Right lobe of liver (tissue), 6 donors: ENCODE data around the gene KRTAP5-7. TPM values are rescaled to one million over a fixed set of nuclear protein-coding genes. Genes with fewer than 3 reads are reported as not detected.

Experiments used
- ATAC-seq, 4 donors: fragments of 200-7000 bp; cut with Tn5 transposase; one replicate each; pipeline ENCODE4 v1.9.1; 2020; ENCODE audit warnings: mild to moderate bottlenecking in 4 of 4, moderate library complexity in 4 of 4
- DNase-seq, 3 donors: peaks; one replicate each; pipeline ENCODE4 v3.0.0-alpha.2; 2020
- H3K27ac ChIP-seq, 3 donors: fragments of 200-600 bp; one replicate each; pipeline ENCODE4 v1.8.0; 2022
- H3K27me3 ChIP-seq, 2 donors: fragments of 200-600 bp; one replicate each; pipeline ENCODE4 v1.8.0; 2022
- H3K36me3 ChIP-seq, 4 donors: fragments of 200-600 bp; sonication (generic) in 1 of 4; one replicate each; pipeline versions ENCODE4 v1.5.1 to v1.8.0; 2017 to 2022; ENCODE audit warnings: control low read depth in 1 of 4
- H3K4me1 ChIP-seq, 4 donors: fragments of 200-600 bp; sonication (generic) in 1 of 4; one replicate each; pipeline versions ENCODE4 v1.5.1 to v1.8.0; 2017 to 2022; ENCODE audit warnings: control low read depth in 1 of 4
- H3K4me3 ChIP-seq, 3 donors: fragments of 200-600 bp; one replicate each; pipeline ENCODE4 v1.8.0; 2022
- H3K9me3 ChIP-seq, 4 donors: fragments of 200-600 bp; sonication (generic) in 1 of 4; one replicate each; pipeline versions ENCODE4 v1.5.1 to v1.8.0; 2017 to 2022; ENCODE audit warnings: control low read depth in 1 of 4
- CTCF ChIP-seq, 4 donors: fragments of 200-600 bp in 3 of 4; fragments of 450-650 bp in 1 of 4; IDR thresholded peaks; one replicate each; pipeline versions ENCODE4 v1.5.1 to v1.8.0; 2016 to 2022; ENCODE audit warnings: antibody characterized with exemption in 4 of 4, mild to moderate bottlenecking in 2 of 4
- POLR2A ChIP-seq: fragments of 450-650 bp; IDR thresholded peaks from one replicate; pipeline ENCODE4 v1.6.1; 2017; ENCODE audit warnings: antibody characterized with exemption, mild to moderate bottlenecking
- WGBS: methylation state at CpG from one replicate; pipeline ENCODE4 v1.1.6; 2018; ENCODE audit warnings: low coverage, low lambda C conversion rate; ENCODE audit not compliant: insufficient coverage; ENCODE audit errors: missing lambda C conversion rate; 5-methylcytosine and 5-hydroxymethylcytosine counted together
- intact Hi-C, 2 donors: fragments of 100-400 bp; cut with DNase I; formaldehyde crosslinking; loops; one replicate each; pipeline versions ENCODE4 v1.11.2 to v1.14.1; 2022
- total RNA-seq, 6 experiments: library from RNA; depleted of rRNA in 2 of 6; stranded (reverse); fragments of >200 nt in 2 of 6; fragmentation: NEBNext Ultra II Directional in 3 of 6; extraction: Animal tissue kit (Norgen Biotek cat#: 25700) in 3 of 6; gene quantifications; one replicate each; pipeline versions ENCODE4 v1.1.0 to v1.2.4, GENCODE V29; 2016 to 2023
- donor health status: DM: no; HTN: yes; CAD: no.
- donor health status: DM: no; HTN: no; CAD: no.
- donor health status: DM: no; HTN: no; CAD: no.
- donor health status: DM: no; HTN: yes; CAD: no.
- donor health status: DM: no; HTN: yes; CAD: no.

KRTAP5-7 gene
- total RNA-seq, 6 experiments from 2014 or later = 0.18 to 3.9 (median 0.23) TPM; not detected in 2

DNA sequence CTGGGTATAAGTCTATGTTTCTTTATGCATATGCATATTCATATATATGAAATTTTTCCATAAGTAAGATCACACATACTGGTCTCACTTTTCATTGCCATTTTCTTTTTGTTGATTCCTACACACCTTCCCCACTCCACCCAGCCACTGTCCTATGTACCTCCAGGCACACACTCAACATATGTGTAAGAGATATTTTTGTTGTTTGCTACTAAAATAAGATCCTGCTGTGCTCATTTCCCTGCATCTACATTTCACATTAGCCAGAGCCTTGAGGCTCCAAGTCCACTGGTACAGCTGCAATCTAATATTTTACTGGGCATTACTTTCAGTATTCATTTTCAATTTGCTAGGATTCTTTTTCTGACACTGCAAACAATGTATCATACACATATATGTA is 30.2 kb downstream of the KRTAP5-7 start:
- H3K27ac ChIP-seq = no peak overlapping the region
- no peaks in the 10 kb centered on the region for H3K9me3 ChIP-seq
- H3K4me3 ChIP-seq = no peak overlapping the region
- ATAC-seq (no peak), DNase-seq (no peak)
- no peaks in the 10 kb centered on the region for H3K36me3 ChIP-seq
- no peaks in the 10 kb centered on the region for H3K27me3 ChIP-seq
- H3K4me1 ChIP-seq = no peaks in the 10 kb centered on the region
- TF ChIP-seq POLR2A = no peak
- TF ChIP-seq CTCF (IDR thresholded peaks at IDR 0.05) = no peak
- intact Hi-C loops = no loop called here

GRCh38 chr11:71558996-71559395 is 31.9 kb downstream of the KRTAP5-7 start:
- DNase-seq (no peak), ATAC-seq (no peak)
- no peaks in the 10 kb centered on the region for H3K4me1 ChIP-seq
- no peaks in the 10 kb centered on the region for H3K9me3 ChIP-seq
- H3K4me3 ChIP-seq = no peak overlapping the region
- intact Hi-C loops = no loop called here
- H3K27me3 ChIP-seq = no peaks in the 10 kb centered on the region
- TF ChIP-seq POLR2A = no peak
- no peak for TF ChIP-seq CTCF (IDR thresholded peaks at IDR 0.05)
- no peak overlapping the region for H3K27ac ChIP-seq
- H3K36me3 ChIP-seq = no peaks in the 10 kb centered on the region
- 100% methylated on average over 1 of the region's 1 CpG for WGBS

DNA sequence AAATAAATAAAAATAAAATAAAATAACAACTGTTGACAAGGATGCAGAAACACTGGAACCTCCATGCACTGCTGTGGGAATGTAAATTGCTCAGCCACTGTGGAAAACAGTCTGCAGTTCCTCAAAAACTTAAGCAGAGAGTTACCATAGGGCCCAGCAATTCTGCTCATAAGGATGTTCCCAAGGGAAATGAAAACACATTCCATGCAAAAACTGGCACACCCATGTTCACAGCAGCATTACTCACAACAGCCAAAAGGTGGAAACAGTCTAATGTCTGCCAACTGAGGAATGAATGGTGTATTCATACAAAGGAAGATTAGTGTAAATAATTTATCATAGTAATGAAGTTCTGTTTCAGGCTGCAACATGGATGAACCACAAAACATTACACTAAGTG is 35.1 kb downstream of the KRTAP5-7 start:
- Histone ChIP-seq H3K27ac (no peak overlapping the region), H3K4me3 (no peak overlapping the region), H3K9me3 (no peaks in the 10 kb centered on the region), H3K4me1 (no peaks in the 10 kb centered on the region), H3K36me3 (no peaks in the 10 kb centered on the region), H3K27me3 (no peaks in the 10 kb centered on the region)
- ATAC-seq (no peak), DNase-seq (no peak)
- no peak for TF ChIP-seq POLR2A
- no peak for TF ChIP-seq CTCF (IDR thresholded peaks at IDR 0.05)
- intact Hi-C loops = no loop called here

GRCh38 chr11:71563406-71563805 is 36.3 kb downstream of the KRTAP5-7 start:
- Histone ChIP-seq H3K27ac (no peak overlapping the region), H3K27me3 (no peaks in the 10 kb centered on the region), H3K4me1 (no peaks in the 10 kb centered on the region), H3K9me3 (no peaks in the 10 kb centered on the region), H3K4me3 (no peak overlapping the region), H3K36me3 (no peaks in the 10 kb centered on the region)
- ATAC-seq (peak; percentile 81 to 91 (median 86)), DNase-seq (peak in 2 of 3 donors; percentile 43 to 63)
- TF ChIP-seq POLR2A (no peak), CTCF (IDR thresholded peaks at IDR 0.05) (peak; percentile 54 to 60 (median 56))
- WGBS = 10% methylated on average over 8 of the region's 8 CpGs
- intact Hi-C loops = no loop called here

- Histone ChIP-seq H3K4me1 (no peaks in the 10 kb centered on the region), H3K27ac (no peak overlapping the region), H3K4me3 (no peak overlapping the region), H3K9me3 (no peaks in the 10 kb centered on the region), H3K27me3 (no peaks in the 10 kb centered on the region), H3K36me3 (no peaks in the 10 kb centered on the region)
- DNase-seq (no peak), ATAC-seq (peak; percentile 29 to 69 (median 36))
- intact Hi-C loops = no loop called here
- 40% methylated on average over 1 of the region's 4 CpGs for WGBS
- no peak for TF ChIP-seq POLR2A
- TF ChIP-seq CTCF (IDR thresholded peaks at IDR 0.05) = no peak
Observed at GRCh38 chr11:71564430-71564829, 37.4 kb downstream of the KRTAP5-7 start.
